K562 (cell line): ENCODE data around the gene UBXN2A. TPM values are rescaled to one million over a fixed set of nuclear protein-coding genes. Genes with fewer than 3 reads are reported as not detected.

ENCODE experiments used
- CHD1 ChIP-seq: fragments of 200-600 bp; sonication (generic); IDR thresholded peaks from one replicate; pipeline ENCODE4 v1.6.1; 2012; ENCODE audit warnings: mild to moderate bottlenecking, moderate library complexity, low read length, inconsistent platforms
- CTCF ChIP-seq, 3 experiments: IDR thresholded peaks in 2 of 3; conservative IDR thresholded peaks in 1 of 3; 2 replicates each; pipeline ENCODE4 v1.5.1; 2011 to 2012; ENCODE audit warnings: low read length in 3 of 3, mild to moderate bottlenecking in 3 of 3, control low read depth in 2 of 3, improper control_type of control experiment in 1 of 3, inconsistent platforms in 1 of 3, low read depth in 1 of 3, mixed read lengths in 1 of 3, moderate library complexity in 1 of 3; ENCODE audit not compliant: insufficient read depth in 2 of 3
- FIP1L1 ChIP-seq: fragments of 200-400 bp; formaldehyde crosslinking; IDR thresholded peaks from 2 replicates; pipeline ENCODE4 v1.6.1; 2018; ENCODE audit warnings: mild to moderate bottlenecking, low read depth, low read length; ENCODE audit not compliant: poor library complexity, severe bottlenecking
- HDAC8 ChIP-seq: fragments of 450-650 bp; IDR thresholded peaks from 2 replicates; pipeline ENCODE4 v1.6.1; 2016; ENCODE audit warnings: mild to moderate bottlenecking, missing genetic modification characterization, moderate library complexity, missing compliant biosample characterization
- MAFK ChIP-seq: IDR thresholded peaks from 2 replicates; pipeline ENCODE4 v1.6.1; 2011; ENCODE audit warnings: low read length, improper control_type of control experiment
- TAF7 ChIP-seq: fragments of 450-650 bp; IDR thresholded peaks from 2 replicates; pipeline ENCODE4 v1.6.1; 2016; ENCODE audit warnings: missing genetic modification characterization, missing compliant biosample characterization
- ZBTB40 ChIP-seq, 2 experiments: fragments of 450-650 bp in 1 of 2; sonication (generic) in 1 of 2; formaldehyde crosslinking in 1 of 2; IDR thresholded peaks; 2 replicates each; pipeline versions ENCODE4 v1.7.1 to v1.9.0; 2016 to 2022; ENCODE audit warnings: inconsistent platforms in 1 of 2, mild to moderate bottlenecking in 1 of 2, missing genetic modification reagents in 1 of 2
- ZKSCAN8 ChIP-seq: fragments of 200-800 bp; sonication (Bioruptor generic); IDR thresholded peaks from 2 replicates; pipeline ENCODE4 v1.6.1; 2016; ENCODE audit warnings: missing genetic modification characterization, missing compliant biosample characterization
- ZNF277 ChIP-seq: fragments of 250-450 bp; sonication (Bioruptor Pico); IDR thresholded peaks from 2 replicates; pipeline ENCODE4 v1.8.0; 2022; ENCODE audit warnings: inconsistent platforms, mild to moderate bottlenecking, moderate library complexity, borderline replicate concordance
- ZNF3 ChIP-seq: fragments of 250-450 bp; sonication (Bioruptor Pico); IDR thresholded peaks from 2 replicates; pipeline ENCODE4 v1.5.0; 2021; ENCODE audit warnings: mild to moderate bottlenecking, moderate library complexity
- ZNF354B ChIP-seq: fragments of 250-450 bp; sonication (Bioruptor Pico); IDR thresholded peaks from 2 replicates; pipeline ENCODE4 v1.4.0; 2020
- ZNF785 ChIP-seq: fragments of 250-450 bp; sonication (Bioruptor Pico); IDR thresholded peaks from 2 replicates; pipeline ENCODE4 v1.4.0; 2020; ENCODE audit warnings: mild to moderate bottlenecking
- polyA plus RNA-seq, 8 experiments: library from polyadenylated mRNA; depleted of rRNA in 4 of 8; stranded (reverse) in 5 of 8; unstranded in 3 of 8; fragments of >200 nt; fragmentation: Nextera tagmentation in 2 of 8; fragmentation: Illumina TruSeq in 1 of 8; extraction: Ambion mirVana in 2 of 8; extraction: Trizol in 1 of 8; gene quantifications; 2 replicates each; pipeline versions ENCODE4 v1.2.1 to v1.2.3, GENCODE V29; 2011 to 2014; ENCODE audit warnings: inconsistent platforms in 1 of 8, missing spikeins in 1 of 8
- total RNA-seq, 7 experiments: library from RNA; depleted of rRNA in 6 of 7; stranded (reverse); fragments of >200 nt in 6 of 7; fragmentation: Illumina TruSeq in 2 of 7; extraction: Trizol in 2 of 7; gene quantifications; 2 replicates each; pipeline versions ENCODE4 v1.2.1 to v1.2.3, GENCODE V29; 2011 to 2021; ENCODE audit warnings: low replicate concordance in 1 of 7

The UBXN2A gene
- total and polyA plus RNA-seq, 9 of the 15 experiments (the other 6 are each of a cell fraction or from before 2014, with no cell fraction given), result 3.4 to 25.6 (median 16.0) TPM

GRCh38 chr2:23939987-23940717 is at the start of gene UBXN2A (continued):
- TF ChIP-seq CTCF (IDR thresholded peaks at IDR 0.05 in 2 of 3, conservative IDR thresholded peaks at IDR 0.05 in 1 of 3; ENCODE audit: insufficient read depth in 2 of 3, low read depth in 1 of 3, low read length in 3 of 3), result no peak
- TF ChIP-seq ZNF354B (CRISPR knock-in tag), result no peak
- 0 out of 2 replicates have a peak, but pooled peaks have one; percentile 59 for TF ChIP-seq TAF7 (tag)
- TF ChIP-seq ZNF3 (CRISPR knock-in tag), result no peak
- TF ChIP-seq ZNF277 (CRISPR knock-in tag), result no peak
- no peak for TF ChIP-seq FIP1L1
- no peak for TF ChIP-seq HDAC8 (tag)
- peak; percentile 58; the same call in 1 of the 2 replicates for TF ChIP-seq ZBTB40 (IDR thresholded peaks at IDR 0.05)
- TF ChIP-seq ZBTB40 (CRISPR knock-in tag; IDR thresholded peaks at IDR 0.05), result no peak
- TF ChIP-seq CHD1, result no peak
- no peak; the same call in 1 of the 2 replicates for TF ChIP-seq ZKSCAN8
- TF ChIP-seq MAFK, result no peak
- no peak for TF ChIP-seq ZNF785 (CRISPR knock-in tag)
